GM12801 (cell line): Measurements from ENCODE around the gene KRTAP8-1.

ENCODE experiments used
- CTCF ChIP-seq: IDR thresholded peaks from one replicate; pipeline ENCODE4 v1.5.1; 2011; ENCODE audit warnings: control low read depth; ENCODE audit not compliant: insufficient read length; ENCODE audit errors: extremely low read depth

KRTAP8-1 gene

GRCh38 chr21:30818837-30819610, 6.0 kb upstream of the KRTAP8-1 start:
- no peak for TF ChIP-seq CTCF

DNA sequence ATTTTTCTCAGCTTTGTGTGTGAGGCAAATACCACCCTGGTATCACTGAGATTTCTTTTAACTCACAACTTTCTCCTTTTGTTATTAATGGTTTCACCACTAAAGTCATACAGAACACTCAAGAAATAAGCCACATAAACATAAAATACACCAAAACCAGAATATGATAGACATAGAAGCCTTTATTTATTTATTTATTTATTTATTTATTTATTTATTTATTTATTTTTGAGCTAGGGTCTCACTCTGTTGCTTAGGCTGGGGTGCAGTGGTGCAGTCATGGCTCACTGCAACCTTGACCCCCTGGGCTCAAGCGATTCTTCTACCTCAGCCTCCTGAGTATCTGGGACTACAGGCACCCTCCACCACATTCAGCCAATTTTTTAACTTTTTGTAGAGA, 12.5 kb downstream of the KRTAP8-1 start:
- TF ChIP-seq CTCF = no peak

- TF ChIP-seq CTCF = no peak
Observed at GRCh38 chr21:30793581-30794314, 19.3 kb downstream of the KRTAP8-1 start.

GRCh38 chr21:30779249-30779648, 33.8 kb downstream of the KRTAP8-1 start:
- TF ChIP-seq CTCF = no peak

DNA sequence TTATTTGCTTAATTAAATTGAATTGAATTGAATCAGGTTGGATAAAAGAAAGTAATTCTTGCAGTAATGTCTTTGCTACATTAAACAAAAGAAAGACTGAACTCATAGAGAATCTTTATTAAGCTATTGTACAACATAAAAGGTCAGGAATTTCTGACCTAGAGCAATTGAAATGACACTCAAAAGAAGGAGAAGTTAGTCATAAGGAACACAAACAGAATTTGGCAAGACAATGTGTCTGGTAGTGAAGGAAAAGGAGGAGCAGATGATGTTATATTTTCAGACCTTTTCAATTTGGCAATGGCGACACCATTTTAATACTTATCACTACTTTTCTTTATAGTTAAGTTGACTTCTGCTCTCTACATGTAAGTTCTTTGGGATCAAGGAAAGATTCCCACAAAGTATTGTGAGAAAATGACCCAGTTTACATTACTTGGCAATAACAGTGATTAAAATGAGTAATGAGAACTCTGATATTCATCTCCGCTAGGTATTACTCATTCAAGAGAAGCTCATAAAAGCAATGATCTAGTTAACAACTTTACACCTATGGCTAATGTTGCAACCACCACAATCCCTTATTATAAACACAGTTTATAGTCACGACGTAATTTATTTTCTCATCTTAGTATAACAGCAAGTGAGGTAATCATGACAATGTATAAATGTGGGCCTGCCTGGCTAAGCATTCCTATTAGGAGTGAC, 43.2 kb downstream of the KRTAP8-1 start:
- no peak for TF ChIP-seq CTCF
